ENCODE measurements around the gene TMEM170A.

Gene TMEM170A

GRCh38 chr16:75423723-75424104 lies 40.8 kb downstream of the TMEM170A start:
- Histone ChIP-seq H3K9ac (ENCODE audit: low read depth, low read length) (no peak overlapping the region), H3K4me3 (ENCODE audit: low read depth in 1 of 2, low read length in 2 of 2) (no peak overlapping the region), H3K36me3 (ENCODE audit: insufficient read depth, low read length) (no peaks in the 10 kb centered on the region), H4K20me1 (ENCODE audit: insufficient read depth, low read length) (peaks cover 11% of the 10 kb centered on the region; the same call in 1 of the 2 replicates), H3K79me2 (ENCODE audit: insufficient read depth, low read length) (peaks cover 93% of the 10 kb centered on the region), H3K9me3 (ENCODE audit: insufficient read depth, low read length, severe bottlenecking) (no peaks in the 10 kb centered on the region), H2AFZ (ENCODE audit: low read depth, low read length) (no peak overlapping the region), H3K4me2 (ENCODE audit: insufficient read depth, low read length) (no peak overlapping the region), H3K27me3 (ENCODE audit: insufficient read depth, low read length, poor library complexity) (no peaks in the 10 kb centered on the region), H3K27ac (ENCODE audit: low read length) (no peak overlapping the region), H3K4me1 (ENCODE audit: insufficient read depth, low read length) (peaks cover 13% of the 10 kb centered on the region)
- no peak for ATAC-seq (ENCODE audit: insufficient read depth, low read depth)
- no peak for DNase-seq
- TF ChIP-seq CTCF (IDR thresholded peaks at IDR 0.05; ENCODE audit: borderline replicate concordance, extremely low read depth, low read length, poor library complexity, severe bottlenecking) (no peak), EZH2 (IDR thresholded peaks at IDR 0.05; ENCODE audit: borderline replicate concordance, low read depth, low read length, severe bottlenecking) (no peak)

- TF ChIP-seq CTCF (IDR thresholded peaks at IDR 0.05; ENCODE audit: borderline replicate concordance, extremely low read depth, low read length, poor library complexity, severe bottlenecking) (no peak), EZH2 (IDR thresholded peaks at IDR 0.05; ENCODE audit: borderline replicate concordance, low read depth, low read length, severe bottlenecking) (no peak)
- peaks cover 13% of the 10 kb centered on the region for H3K4me1 ChIP-seq (ENCODE audit: insufficient read depth, low read length)
- H2AFZ ChIP-seq (ENCODE audit: low read depth, low read length): no peak overlapping the region
- H4K20me1 ChIP-seq (ENCODE audit: insufficient read depth, low read length): peaks cover 11% of the 10 kb centered on the region; the same call in 1 of the 2 replicates
- H3K4me2 ChIP-seq (ENCODE audit: insufficient read depth, low read length): peak overlapping the region; percentile 54; the same call in 1 of the 2 replicates
- H3K79me2 ChIP-seq (ENCODE audit: insufficient read depth, low read length): peaks cover 93% of the 10 kb centered on the region
- no peak overlapping the region for H3K27ac ChIP-seq (ENCODE audit: low read length)
- no peaks in the 10 kb centered on the region for H3K9me3 ChIP-seq (ENCODE audit: insufficient read depth, low read length, severe bottlenecking)
- ATAC-seq (ENCODE audit: insufficient read depth, low read depth): no peak
- no peak for DNase-seq
- no peak overlapping the region for H3K4me3 ChIP-seq (ENCODE audit: low read depth in 1 of 2, low read length in 2 of 2)
- no peak overlapping the region for H3K9ac ChIP-seq (ENCODE audit: low read depth, low read length)
- H3K27me3 ChIP-seq (ENCODE audit: insufficient read depth, low read length, poor library complexity): no peaks in the 10 kb centered on the region
- H3K36me3 ChIP-seq (ENCODE audit: insufficient read depth, low read length): no peaks in the 10 kb centered on the region
Measured at GRCh38 chr16:75421820-75422126, 42.7 kb downstream of the TMEM170A start.

GRCh38 chr16:75420987-75421819 lies 43.3 kb downstream of the TMEM170A start:
- Histone ChIP-seq H3K9me3 (ENCODE audit: insufficient read depth, low read length, severe bottlenecking) (no peaks in the 10 kb centered on the region), H2AFZ (ENCODE audit: low read depth, low read length) (peak overlapping the region; percentile 19; the same call in 1 of the 2 replicates), H3K79me2 (ENCODE audit: insufficient read depth, low read length) (peaks cover 93% of the 10 kb centered on the region), H3K27ac (ENCODE audit: low read length) (peak overlapping the region; percentile 49; the same call in 1 of the 2 replicates), H3K27me3 (ENCODE audit: insufficient read depth, low read length, poor library complexity) (no peaks in the 10 kb centered on the region), H3K4me1 (ENCODE audit: insufficient read depth, low read length) (peaks cover 13% of the 10 kb centered on the region), H3K4me3 (ENCODE audit: low read depth in 1 of 2, low read length in 2 of 2) (peak overlapping the region in 1 of 2 experiments; percentile 33; a peak in 1 of 4 replicates), H3K4me2 (ENCODE audit: insufficient read depth, low read length) (peak overlapping the region; percentile 54), H3K36me3 (ENCODE audit: insufficient read depth, low read length) (no peaks in the 10 kb centered on the region), H4K20me1 (ENCODE audit: insufficient read depth, low read length) (peaks cover 11% of the 10 kb centered on the region; the same call in 1 of the 2 replicates), H3K9ac (ENCODE audit: low read depth, low read length) (peak overlapping the region; percentile 33)
- DNase-seq (peak; percentile 61), ATAC-seq (ENCODE audit: insufficient read depth, low read depth) (peak; percentile 91)
- TF ChIP-seq CTCF (IDR thresholded peaks at IDR 0.05; ENCODE audit: borderline replicate concordance, extremely low read depth, low read length, poor library complexity, severe bottlenecking) (no peak), EZH2 (IDR thresholded peaks at IDR 0.05; ENCODE audit: borderline replicate concordance, low read depth, low read length, severe bottlenecking) (no peak)
